Trophoblast cell (in vitro differentiated cells and primary cell): ENCODE measurements around the gene ZFP36L2.

ENCODE experiments used
- DNase-seq, 2 donors: peaks; one replicate each; pipeline ENCODE4 v3.0.0-alpha.2; 2016
- H2AFZ ChIP-seq: 2 replicates; pipeline ENCODE4 v1.6.1; 2013; ENCODE audit warnings: low read length, moderate library complexity, mild to moderate bottlenecking; ENCODE audit not compliant: insufficient read depth, poor library complexity
- H2AK5ac ChIP-seq: 2 replicates; pipeline ENCODE4 v1.6.1; 2013; ENCODE audit warnings: mild to moderate bottlenecking, low read length
- H2BK120ac ChIP-seq: 2 replicates; pipeline ENCODE4 v1.6.1; 2013; ENCODE audit warnings: low read length, mild to moderate bottlenecking, moderate library complexity; ENCODE audit not compliant: insufficient read depth, poor library complexity
- H2BK12ac ChIP-seq: 2 replicates; pipeline ENCODE4 v1.6.1; 2013; ENCODE audit warnings: mild to moderate bottlenecking, low read length, moderate library complexity
- H2BK5ac ChIP-seq: 2 replicates; pipeline ENCODE4 v1.6.1; 2013; ENCODE audit warnings: low read length, low read depth, moderate library complexity, mild to moderate bottlenecking; ENCODE audit not compliant: poor library complexity
- H3K14ac ChIP-seq: 2 replicates; pipeline ENCODE4 v1.6.1; 2013; ENCODE audit warnings: mild to moderate bottlenecking, low read length
- H3K18ac ChIP-seq: 2 replicates; pipeline ENCODE4 v1.6.1; 2013; ENCODE audit warnings: mild to moderate bottlenecking, low read length
- H3K23ac ChIP-seq: 2 replicates; pipeline ENCODE4 v1.6.1; 2013; ENCODE audit warnings: low read length
- H3K27ac ChIP-seq: 2 replicates; pipeline ENCODE4 v1.5.1; 2013; ENCODE audit warnings: low read depth, mild to moderate bottlenecking, inconsistent platforms, low read length, moderate library complexity
- H3K27me3 ChIP-seq: 2 replicates; pipeline ENCODE4 v1.6.1; 2013; ENCODE audit warnings: inconsistent platforms, mild to moderate bottlenecking, low read length, moderate library complexity; ENCODE audit not compliant: insufficient read depth
- H3K36me3 ChIP-seq, 2 experiments: 1 replicate in 1 of 2; 2 replicates in 1 of 2; pipeline ENCODE4 v1.6.1; 2013; ENCODE audit warnings: low read length in 2 of 2, mild to moderate bottlenecking in 2 of 2, moderate library complexity in 1 of 2; ENCODE audit not compliant: insufficient read depth in 2 of 2, control insufficient read depth in 1 of 2
- H3K4ac ChIP-seq: 2 replicates; pipeline ENCODE4 v1.6.1; 2013; ENCODE audit warnings: low read depth, mild to moderate bottlenecking, low read length, moderate library complexity
- H3K4me1 ChIP-seq, 2 experiments: 1 replicate in 1 of 2; 2 replicates in 1 of 2; pipeline ENCODE4 v1.6.1; 2013; ENCODE audit warnings: low read length in 2 of 2, mild to moderate bottlenecking in 2 of 2, moderate library complexity in 1 of 2; ENCODE audit not compliant: insufficient read depth in 2 of 2, control insufficient read depth in 1 of 2
- H3K4me2 ChIP-seq: 2 replicates; pipeline ENCODE4 v1.6.1; 2013; ENCODE audit warnings: inconsistent platforms, mild to moderate bottlenecking, low read length, moderate library complexity
- H3K4me3 ChIP-seq: 2 replicates; pipeline ENCODE4 v1.5.1; 2013; ENCODE audit warnings: mild to moderate bottlenecking, low read depth, low read length, inconsistent platforms
- H3K79me1 ChIP-seq: one replicate; pipeline ENCODE4 v1.6.1; 2013; ENCODE audit warnings: low read length
- H3K79me2 ChIP-seq: 2 replicates; pipeline ENCODE4 v1.6.1; 2013; ENCODE audit warnings: low read length, mild to moderate bottlenecking; ENCODE audit not compliant: control insufficient read depth, insufficient read depth, poor library complexity
- H3K9ac ChIP-seq: 2 replicates; pipeline ENCODE4 v1.6.1; 2013; ENCODE audit warnings: mild to moderate bottlenecking, low read length
- H3K9me3 ChIP-seq: 2 replicates; pipeline ENCODE4 v1.6.1; 2013; ENCODE audit warnings: low read depth, mild to moderate bottlenecking, control low read depth, inconsistent platforms, low read length; ENCODE audit not compliant: insufficient read depth
- H4K12ac ChIP-seq: 2 replicates; pipeline ENCODE4 v1.6.1; 2013; ENCODE audit warnings: low read depth, mild to moderate bottlenecking, low read length, moderate library complexity
- H4K8ac ChIP-seq: 2 replicates; pipeline ENCODE4 v1.6.1; 2013; ENCODE audit warnings: low read depth, mild to moderate bottlenecking, low read length, moderate library complexity
- H4K91ac ChIP-seq: one replicate; pipeline ENCODE4 v1.6.1; 2013; ENCODE audit warnings: low read depth, mild to moderate bottlenecking, low read length, moderate library complexity
- WGBS: extraction: QIAGEN DNeasy Blood & Tissue Kit; methylation state at CpG from one replicate; pipeline ENCODE4 v1.1.7; 2013; ENCODE audit warnings: missing lambda C conversion rate; ENCODE audit not compliant: insufficient read length, insufficient coverage; ENCODE audit errors: extremely low coverage; 5-methylcytosine and 5-hydroxymethylcytosine counted together

ZFP36L2 gene

DNA sequence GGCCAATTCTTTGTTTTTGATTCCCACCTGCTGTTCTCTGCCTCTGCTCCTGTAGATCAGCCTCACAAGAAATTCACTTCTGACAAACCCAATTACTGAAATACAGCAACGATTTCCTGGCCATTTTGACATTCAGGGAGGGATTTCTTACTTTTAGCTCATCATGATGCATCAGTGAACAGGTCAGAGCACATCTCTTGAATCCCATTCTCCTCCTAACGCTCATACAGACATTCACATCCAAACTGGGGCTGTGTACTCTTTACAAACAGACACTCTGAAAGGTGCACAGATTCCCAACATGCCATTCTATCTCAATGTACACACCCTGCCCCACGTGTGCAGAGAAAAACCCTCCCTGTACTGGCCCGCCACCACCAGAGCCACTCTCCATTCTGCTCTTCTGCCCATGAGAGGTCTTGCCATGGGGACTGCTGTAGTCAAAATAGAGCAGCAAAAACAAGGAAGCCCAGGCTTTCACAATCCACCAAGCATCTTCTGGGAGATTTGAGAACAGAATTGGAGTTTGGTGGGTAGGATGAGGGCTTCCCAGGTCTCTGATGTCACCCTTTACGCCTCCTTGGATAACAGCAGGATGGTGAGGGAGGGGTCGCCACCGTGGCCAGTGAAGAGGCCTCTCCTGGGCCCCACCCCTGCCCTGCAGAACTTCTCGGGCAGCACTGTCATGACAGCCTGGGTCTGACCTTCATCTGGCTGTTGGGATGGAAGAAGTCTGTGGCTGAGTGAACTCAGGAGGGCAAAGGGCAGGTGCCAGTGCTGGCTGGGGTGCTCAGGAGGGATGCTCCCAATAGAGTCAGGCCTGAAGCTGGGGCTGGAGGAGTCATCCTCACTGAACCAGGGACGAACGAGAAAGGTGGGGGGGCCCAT lies 41.9 kb upstream of the ZFP36L2 start:
- no peak for DNase-seq
- H3K18ac ChIP-seq: no peak overlapping the region
- peak overlapping the region; percentile 62 for H4K91ac ChIP-seq
- peak overlapping the region; percentile 14 for H2BK120ac ChIP-seq
- H3K4me3 ChIP-seq: no peak overlapping the region
- H2BK12ac ChIP-seq: peak overlapping the region; percentile 42
- H3K27me3 ChIP-seq: no peaks in the 10 kb centered on the region
- no peak overlapping the region for H3K4me2 ChIP-seq
- H3K27ac ChIP-seq: no peak overlapping the region
- H3K4ac ChIP-seq: no peak overlapping the region
- H3K36me3 ChIP-seq: no peaks in the 10 kb centered on the region
- H3K79me1 ChIP-seq: peaks cover 16% of the 10 kb centered on the region
- no peak overlapping the region for H2AFZ ChIP-seq
- H3K9me3 ChIP-seq: no peaks in the 10 kb centered on the region
- H3K14ac ChIP-seq: peak overlapping the region; percentile 45
- no peak overlapping the region for H3K23ac ChIP-seq
- peak overlapping the region; percentile 8 for H4K8ac ChIP-seq
- peaks cover 18 to 28% of the 10 kb centered on the region in 2 experiments for H3K4me1 ChIP-seq
- no peak overlapping the region for H4K12ac ChIP-seq
- peak overlapping the region; percentile 55 for H2AK5ac ChIP-seq
- no peak overlapping the region for H3K9ac ChIP-seq
- H3K79me2 ChIP-seq: no peaks in the 10 kb centered on the region
- WGBS: no CpG with 5 or more reads among the region's 10 CpGs
- peak overlapping the region; percentile 26 for H2BK5ac ChIP-seq

DNA sequence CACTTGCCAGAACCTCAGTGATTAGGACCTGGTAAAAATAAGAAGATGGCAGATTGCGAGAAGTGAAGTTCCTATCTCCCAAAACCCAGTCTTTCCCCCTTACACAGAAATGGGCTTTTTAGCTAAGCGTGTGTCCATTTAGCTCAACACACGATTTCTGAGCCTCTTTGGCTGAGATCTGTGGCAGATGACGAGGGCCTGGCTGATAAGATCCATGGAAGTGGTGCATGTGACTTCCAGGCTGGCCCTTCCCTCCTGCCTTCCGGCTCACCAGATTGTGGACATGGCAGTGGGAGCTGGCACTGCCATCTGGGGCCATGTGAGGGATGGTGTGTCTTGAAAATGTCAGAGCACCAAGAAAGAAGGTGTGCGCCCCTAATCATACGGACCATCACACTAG lies 41.0 kb upstream of the ZFP36L2 start:
- peaks cover 21 to 30% of the 10 kb centered on the region in 2 experiments for H3K4me1 ChIP-seq
- H2BK12ac ChIP-seq: peak overlapping the region; percentile 78
- peak overlapping the region; percentile 16 for H2BK120ac ChIP-seq
- H3K27me3 ChIP-seq: no peaks in the 10 kb centered on the region
- H2BK5ac ChIP-seq: no peak overlapping the region
- no peak overlapping the region for H3K23ac ChIP-seq
- H3K79me2 ChIP-seq: no peaks in the 10 kb centered on the region
- H3K9me3 ChIP-seq: no peaks in the 10 kb centered on the region
- H3K36me3 ChIP-seq: no peaks in the 10 kb centered on the region
- H4K8ac ChIP-seq: no peak overlapping the region
- H3K4me3 ChIP-seq: no peak overlapping the region
- H3K14ac ChIP-seq: peak overlapping the region; percentile 53
- H3K9ac ChIP-seq: no peak overlapping the region
- no peak for DNase-seq
- no peak overlapping the region for H3K4me2 ChIP-seq
- no peak overlapping the region for H3K27ac ChIP-seq
- H4K91ac ChIP-seq: no peak overlapping the region
- WGBS: no CpG with 5 or more reads among the region's 7 CpGs
- peak overlapping the region; percentile 9 for H3K4ac ChIP-seq
- H2AK5ac ChIP-seq: peak overlapping the region; percentile 44
- peak overlapping the region; percentile 10 for H2AFZ ChIP-seq
- peaks cover 20% of the 10 kb centered on the region for H3K79me1 ChIP-seq
- no peak overlapping the region for H4K12ac ChIP-seq
- peak overlapping the region; percentile 57 for H3K18ac ChIP-seq

DNA sequence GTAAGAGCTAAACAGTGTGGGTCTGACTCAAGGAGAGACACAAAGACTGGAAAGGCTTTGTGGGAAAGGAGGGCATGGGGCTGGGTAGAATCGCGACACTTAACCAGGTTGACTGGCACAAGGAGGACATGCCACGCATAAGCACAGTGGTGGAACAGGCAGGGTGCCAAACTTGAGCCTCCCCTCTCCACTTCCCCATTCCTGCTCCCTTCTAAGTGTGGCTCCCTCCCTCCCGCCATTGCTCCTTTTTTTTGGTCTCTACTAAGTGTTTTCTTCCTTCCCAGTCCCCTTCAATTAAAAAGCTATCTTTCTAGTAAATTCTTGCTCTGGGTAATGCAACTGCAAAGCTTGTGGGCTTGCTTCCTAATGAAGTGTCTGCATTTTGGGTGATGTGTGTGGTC lies 40.3 kb upstream of the ZFP36L2 start:
- H2BK120ac ChIP-seq: peak overlapping the region; percentile 30
- no peak for DNase-seq
- peak overlapping the region; percentile 56 for H2AFZ ChIP-seq
- H4K91ac ChIP-seq: peak overlapping the region; percentile 70
- H3K79me1 ChIP-seq: peaks cover 20% of the 10 kb centered on the region
- no peak overlapping the region for H4K8ac ChIP-seq
- H3K4me2 ChIP-seq: no peak overlapping the region
- peak overlapping the region; percentile 53 for H3K4ac ChIP-seq
- H3K4me3 ChIP-seq: no peak overlapping the region
- H3K23ac ChIP-seq: no peak overlapping the region
- H3K9ac ChIP-seq: no peak overlapping the region
- no peak overlapping the region for H4K12ac ChIP-seq
- no peak overlapping the region for H2BK5ac ChIP-seq
- peaks cover 21 to 30% of the 10 kb centered on the region in 2 experiments for H3K4me1 ChIP-seq
- peak overlapping the region; percentile 69 for H2BK12ac ChIP-seq
- H2AK5ac ChIP-seq: peak overlapping the region; percentile 76
- H3K9me3 ChIP-seq: no peaks in the 10 kb centered on the region
- H3K14ac ChIP-seq: peak overlapping the region; percentile 11
- no CpG with 5 or more reads among the region's 4 CpGs for WGBS
- H3K18ac ChIP-seq: peak overlapping the region; percentile 37
- no peaks in the 10 kb centered on the region for H3K27me3 ChIP-seq
- no peaks in the 10 kb centered on the region for H3K79me2 ChIP-seq
- H3K27ac ChIP-seq: no peak overlapping the region
- H3K36me3 ChIP-seq: no peaks in the 10 kb centered on the region

DNA sequence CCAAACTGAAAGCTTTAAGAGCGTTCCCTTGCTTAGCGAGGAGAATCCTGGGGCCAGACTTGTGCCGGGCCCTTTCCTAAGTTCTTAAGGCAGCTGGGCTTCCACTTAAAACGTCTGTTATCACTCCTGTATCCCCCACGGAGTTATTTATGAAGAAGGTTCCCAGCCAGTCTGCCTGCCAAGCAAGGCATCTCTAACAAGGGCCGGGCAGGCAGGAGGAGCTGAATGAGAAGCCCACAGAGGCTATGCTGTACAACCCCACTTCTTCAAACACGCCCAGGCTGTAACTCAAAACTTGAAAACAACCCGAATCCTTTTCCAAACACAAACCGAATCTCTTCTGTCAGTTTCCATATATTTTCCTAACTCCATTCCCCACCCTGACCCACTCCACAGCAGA lies 39.0 kb upstream of the ZFP36L2 start:
- H3K4me2 ChIP-seq: no peak overlapping the region
- H3K27ac ChIP-seq: no peak overlapping the region
- no peak overlapping the region for H4K8ac ChIP-seq
- H2BK5ac ChIP-seq: peak overlapping the region; percentile 12
- peaks cover 22% of the 10 kb centered on the region for H3K79me1 ChIP-seq
- H3K23ac ChIP-seq: no peak overlapping the region
- H3K4me3 ChIP-seq: no peak overlapping the region
- DNase-seq: no peak
- no peak overlapping the region for H3K18ac ChIP-seq
- 100% methylated on average over 2 of the region's 9 CpGs for WGBS
- no peak overlapping the region for H3K14ac ChIP-seq
- peak overlapping the region; percentile 44 for H2BK12ac ChIP-seq
- no peak overlapping the region for H4K12ac ChIP-seq
- H2BK120ac ChIP-seq: peak overlapping the region; percentile 76
- no peaks in the 10 kb centered on the region for H3K79me2 ChIP-seq
- H4K91ac ChIP-seq: peak overlapping the region; percentile 32
- H3K9ac ChIP-seq: no peak overlapping the region
- peak overlapping the region; percentile 30 for H2AK5ac ChIP-seq
- peak overlapping the region; percentile 6 for H3K4ac ChIP-seq
- no peaks in the 10 kb centered on the region for H3K36me3 ChIP-seq
- H3K27me3 ChIP-seq: no peaks in the 10 kb centered on the region
- no peak overlapping the region for H2AFZ ChIP-seq
- H3K9me3 ChIP-seq: no peaks in the 10 kb centered on the region
- peaks cover 21 to 30% of the 10 kb centered on the region in 2 experiments for H3K4me1 ChIP-seq
